ENCODE measurements around the gene SLC35F3.

The SLC35F3 gene

GRCh38 chr1:234234199-234234598 lies 329.7 kb downstream of the SLC35F3 start:
- H3K36me3 ChIP-seq: no peaks in the 10 kb centered on the region
- H3K4me3 ChIP-seq (ENCODE audit: low read depth, low read length): no peak overlapping the region
- no peak for DNase-seq
- no peaks in the 10 kb centered on the region for H3K27me3 ChIP-seq (ENCODE audit: insufficient read depth, low read depth, severe bottlenecking)
- no peak for TF ChIP-seq CTCF (IDR thresholded peaks at IDR 0.05; ENCODE audit: low read depth, low read length)
- H3K9me3 ChIP-seq (ENCODE audit: severe bottlenecking): no peaks in the 10 kb centered on the region
- H3K27ac ChIP-seq: no peak overlapping the region

- no peak overlapping the region for H3K4me3 ChIP-seq (ENCODE audit: low read depth, low read length)
- H3K36me3 ChIP-seq: no peaks in the 10 kb centered on the region
- no peak for DNase-seq
- H3K9me3 ChIP-seq (ENCODE audit: severe bottlenecking): no peaks in the 10 kb centered on the region
- H3K27ac ChIP-seq: no peak overlapping the region
- H3K27me3 ChIP-seq (ENCODE audit: insufficient read depth, low read depth, severe bottlenecking): no peaks in the 10 kb centered on the region
- no peak for TF ChIP-seq CTCF (IDR thresholded peaks at IDR 0.05; ENCODE audit: low read depth, low read length)
These were observed 331.0 kb downstream of the SLC35F3 start for GRCh38 chr1:234235434-234235881.

GRCh38 chr1:234237393-234237792 lies 332.9 kb downstream of the SLC35F3 start:
- DNase-seq: no peak
- H3K9me3 ChIP-seq (ENCODE audit: severe bottlenecking): no peaks in the 10 kb centered on the region
- no peaks in the 10 kb centered on the region for H3K36me3 ChIP-seq
- no peak overlapping the region for H3K27ac ChIP-seq
- H3K4me3 ChIP-seq (ENCODE audit: low read depth, low read length): no peak overlapping the region
- H3K27me3 ChIP-seq (ENCODE audit: insufficient read depth, low read depth, severe bottlenecking): no peaks in the 10 kb centered on the region
- no peak for TF ChIP-seq CTCF (IDR thresholded peaks at IDR 0.05; ENCODE audit: low read depth, low read length)

GRCh38 chr1:234238060-234238459 lies 333.6 kb downstream of the SLC35F3 start:
- no peak for TF ChIP-seq CTCF (IDR thresholded peaks at IDR 0.05; ENCODE audit: low read depth, low read length)
- Histone ChIP-seq H3K4me3 (ENCODE audit: low read depth, low read length) (no peak overlapping the region), H3K27me3 (ENCODE audit: insufficient read depth, low read depth, severe bottlenecking) (no peaks in the 10 kb centered on the region), H3K36me3 (no peaks in the 10 kb centered on the region), H3K27ac (no peak overlapping the region), H3K9me3 (ENCODE audit: severe bottlenecking) (no peaks in the 10 kb centered on the region)
- DNase-seq: no peak

GRCh38 chr1:234239515-234239914 lies 335.0 kb downstream of the SLC35F3 start:
- Histone ChIP-seq H3K27ac (no peak overlapping the region), H3K9me3 (ENCODE audit: severe bottlenecking) (no peaks in the 10 kb centered on the region), H3K36me3 (no peaks in the 10 kb centered on the region), H3K4me3 (ENCODE audit: low read depth, low read length) (no peak overlapping the region), H3K27me3 (ENCODE audit: insufficient read depth, low read depth, severe bottlenecking) (no peaks in the 10 kb centered on the region)
- DNase-seq: no peak
- no peak for TF ChIP-seq CTCF (IDR thresholded peaks at IDR 0.05; ENCODE audit: low read depth, low read length)

- Histone ChIP-seq H3K9me3 (ENCODE audit: severe bottlenecking) (no peaks in the 10 kb centered on the region), H3K4me3 (ENCODE audit: low read depth, low read length) (no peak overlapping the region), H3K27ac (no peak overlapping the region), H3K36me3 (no peaks in the 10 kb centered on the region), H3K27me3 (ENCODE audit: insufficient read depth, low read depth, severe bottlenecking) (no peaks in the 10 kb centered on the region)
- DNase-seq: no peak
- TF ChIP-seq CTCF (IDR thresholded peaks at IDR 0.05; ENCODE audit: low read depth, low read length): no peak
These were observed 335.5 kb downstream of the SLC35F3 start for GRCh38 chr1:234239936-234240335.

Measured in WERI-Rb-1 (cell line).